Keratinocyte (primary cell): ENCODE measurements around the gene METTL4. TPM values are rescaled to one million over a fixed set of nuclear protein-coding genes. Genes with fewer than 3 reads are reported as not detected.

Experiments used
- DNase-seq: peaks from one replicate; pipeline ENCODE4 v3.0.0-alpha.2; 2011; ENCODE audit warnings: low read depth, missing footprints, low spot score
- FAIRE-seq: peaks from 2 replicates; lab custom pipeline; 2011; peaks lifted over from hg19 to GRCh38; lab: Jason Lieb, UNC
- H2AFZ ChIP-seq: 2 replicates; pipeline ENCODE4 v1.6.0; 2012; ENCODE audit warnings: low read length, control low read depth, inconsistent platforms; ENCODE audit not compliant: control insufficient read depth
- H3K27ac ChIP-seq: 2 replicates; pipeline ENCODE4 v1.5.1; 2011; ENCODE audit warnings: low read length; ENCODE audit not compliant: control insufficient read depth, insufficient read depth
- H3K27me3 ChIP-seq: 3 replicates; pipeline ENCODE4 v1.6.0; 2011; ENCODE audit warnings: low read length; ENCODE audit not compliant: control insufficient read depth, insufficient read depth; ENCODE audit errors: extremely low read depth
- H3K36me3 ChIP-seq, 2 experiments: 2 replicates in 1 of 2; 3 replicates in 1 of 2; pipeline ENCODE4 v1.5.1; 2011; ENCODE audit warnings: low read length in 2 of 2, mild to moderate bottlenecking in 1 of 2; ENCODE audit not compliant: control insufficient read depth in 2 of 2, insufficient read depth in 2 of 2; ENCODE audit errors: extremely low read depth in 1 of 2
- H3K4me1 ChIP-seq: 3 replicates; pipeline ENCODE4 v1.5.1; 2011; ENCODE audit warnings: low read length; ENCODE audit not compliant: control insufficient read depth, insufficient read depth; ENCODE audit errors: extremely low read depth
- H3K4me2 ChIP-seq: 3 replicates; pipeline ENCODE4 v1.6.0; 2011; ENCODE audit warnings: low read depth, low read length; ENCODE audit not compliant: control insufficient read depth, insufficient read depth; ENCODE audit errors: extremely low read depth
- H3K4me3 ChIP-seq, 3 experiments: fragments of 200-600 bp in 1 of 3; sonication (generic) in 1 of 3; 2 replicates in 2 of 3; 3 replicates in 1 of 3; pipeline ENCODE4 v1.5.1; 2011 to 2016; ENCODE audit warnings: low read length in 3 of 3, mild to moderate bottlenecking in 3 of 3, control low read depth in 2 of 3, inconsistent platforms in 1 of 3, low read depth in 1 of 3, mixed read lengths in 1 of 3, mixed run types in 1 of 3, moderate library complexity in 1 of 3; ENCODE audit not compliant: control insufficient read depth in 2 of 3, insufficient read depth in 2 of 3; ENCODE audit errors: extremely low read depth in 1 of 3
- H3K79me2 ChIP-seq: 2 replicates; pipeline ENCODE4 v1.6.0; 2012; ENCODE audit warnings: low read length; ENCODE audit not compliant: control insufficient read depth, insufficient read depth
- H3K9ac ChIP-seq: 3 replicates; pipeline ENCODE4 v1.6.0; 2011; ENCODE audit warnings: low read length; ENCODE audit not compliant: control insufficient read depth, insufficient read depth; ENCODE audit errors: extremely low read depth
- H3K9me1 ChIP-seq: 3 replicates; pipeline ENCODE4 v1.6.0; 2011; ENCODE audit warnings: low read length; ENCODE audit not compliant: control insufficient read depth, insufficient read depth; ENCODE audit errors: extremely low read depth
- H3K9me3 ChIP-seq: 2 replicates; pipeline ENCODE4 v1.5.1; 2012; ENCODE audit warnings: low read depth, low read length; ENCODE audit not compliant: control insufficient read depth
- H4K20me1 ChIP-seq: 3 replicates; pipeline ENCODE4 v1.6.0; 2011; ENCODE audit warnings: low read length; ENCODE audit not compliant: control insufficient read depth, insufficient read depth; ENCODE audit errors: extremely low read depth
- CTCF ChIP-seq, 3 experiments: IDR thresholded peaks in 1 of 3; conservative IDR thresholded peaks in 1 of 3; optimal IDR thresholded peaks in 1 of 3; 2 replicates in 2 of 3; 3 replicates in 1 of 3; pipeline versions ENCODE3 to v1.5.1; 2011; ENCODE audit warnings: low read length in 3 of 3, mild to moderate bottlenecking in 3 of 3, moderate library complexity in 2 of 3, control low read depth in 1 of 3, inconsistent platforms in 1 of 3; ENCODE audit not compliant: insufficient read depth in 2 of 3; ENCODE audit errors: extremely low read depth in 1 of 3
- EZH2 ChIP-seq: IDR thresholded peaks from one replicate; pipeline ENCODE4 v1.6.1; 2012; ENCODE audit warnings: inconsistent platforms, mild to moderate bottlenecking, low read length, moderate library complexity
- dilution Hi-C: fragments of 300-500 bp; cut with MboI; formaldehyde crosslinking; loops from one replicate; pipeline ENCODE4 v1.7.0; 2020; ENCODE audit warnings: low sequenced_read_pairs; ENCODE audit not compliant: extremely low pct_ligation_motif_present
- polyA plus RNA-seq, 5 experiments: library from polyadenylated mRNA; depleted of rRNA in 3 of 5; stranded (reverse) in 3 of 5; stranded (forward) in 1 of 5; unstranded in 1 of 5; fragments of >200 nt; gene quantifications; 1 replicate in 1 of 5; 2 replicates in 3 of 5; 3 replicates in 1 of 5; pipeline versions ENCODE4 v1.2.1 to v1.2.3, GENCODE V29; 2011 to 2012; ENCODE audit warnings: missing spikeins in 2 of 5, low read depth in 1 of 5, low replicate concordance in 1 of 5

Gene METTL4
- polyA plus RNA-seq, 1 donor (not counting 4 experiments of a cell fraction or from before 2014, with no cell fraction given): 10.2 TPM

- Histone ChIP-seq H3K4me1 (no peaks in the 10 kb centered on the region), H3K4me2 (no peak overlapping the region), H3K9ac (no peak overlapping the region), H3K9me3 (no peaks in the 10 kb centered on the region), H3K36me3 (no peaks in the 10 kb centered on the region), H3K27me3 (no peaks in the 10 kb centered on the region), H3K79me2 (no peaks in the 10 kb centered on the region), H2AFZ (no peak overlapping the region), H3K4me3 (no peak overlapping the region), H3K27ac (no peak overlapping the region), H3K9me1 (no peaks in the 10 kb centered on the region), H4K20me1 (no peaks in the 10 kb centered on the region)
- dilution Hi-C loops: no loop called here
- FAIRE-seq: no peak
- TF ChIP-seq EZH2: no peak
- TF ChIP-seq CTCF (optimal IDR thresholded peaks at IDR 0.05 in 1 of 3, IDR thresholded peaks at IDR 0.05 in 1 of 3, conservative IDR thresholded peaks at IDR 0.05 in 1 of 3; ENCODE audit: extremely low read depth in 1 of 3, insufficient read depth in 2 of 3, low read length in 3 of 3): no peak
- no peak for DNase-seq
Measured at GRCh38 chr18:2502394-2502793, 68.9 kb downstream of the METTL4 start.

- no peaks in the 10 kb centered on the region for H3K9me3 ChIP-seq
- H3K4me2 ChIP-seq: no peak overlapping the region
- H3K4me3 ChIP-seq: no peak overlapping the region
- FAIRE-seq (no peak), DNase-seq (no peak)
- TF ChIP-seq EZH2 (no peak), CTCF (optimal IDR thresholded peaks at IDR 0.05 in 1 of 3, IDR thresholded peaks at IDR 0.05 in 1 of 3, conservative IDR thresholded peaks at IDR 0.05 in 1 of 3; ENCODE audit: extremely low read depth in 1 of 3, insufficient read depth in 2 of 3, low read length in 3 of 3) (no peak)
- H3K36me3 ChIP-seq: no peaks in the 10 kb centered on the region
- H4K20me1 ChIP-seq: no peaks in the 10 kb centered on the region
- H3K4me1 ChIP-seq: no peaks in the 10 kb centered on the region
- H3K27ac ChIP-seq: no peak overlapping the region
- no peak overlapping the region for H2AFZ ChIP-seq
- no peaks in the 10 kb centered on the region for H3K79me2 ChIP-seq
- H3K9ac ChIP-seq: no peak overlapping the region
- no peaks in the 10 kb centered on the region for H3K27me3 ChIP-seq
- H3K9me1 ChIP-seq: no peaks in the 10 kb centered on the region
- dilution Hi-C loops: no loop called here
Measured at GRCh38 chr18:2497797-2498196, 73.5 kb downstream of the METTL4 start.
